ENCODE data around the gene LRRFIP1. TPM values are rescaled to one million over a fixed set of nuclear protein-coding genes. Genes with fewer than 3 reads are reported as not detected.

Gene LRRFIP1
- total and polyA plus RNA-seq, 2 of the 13 experiments (the other 11 are each of a cell fraction or from before 2014, with no cell fraction given) = 15.9 to 40.5 TPM

- TF ChIP-seq ARID4A (CRISPR knock-in tag; IDR thresholded peaks at IDR 0.05; ENCODE audit: borderline replicate concordance) = peak; percentile 66
- no peak for TF ChIP-seq DZIP1 (CRISPR knock-in tag; IDR thresholded peaks at IDR 0.05)
- no peak for TF ChIP-seq NCOR1 (IDR thresholded peaks at IDR 0.05; ENCODE audit: borderline replicate concordance, low read length)
- TF ChIP-seq RNF219 (CRISPR knock-in tag; IDR thresholded peaks at IDR 0.05) = no peak
- no peak for TF ChIP-seq TEAD2 (CRISPR knock-in tag; IDR thresholded peaks at IDR 0.05)
- TF ChIP-seq KAT7 (CRISPR knock-in tag; IDR thresholded peaks at IDR 0.05; ENCODE audit: borderline replicate concordance) = no peak
- TF ChIP-seq ZIK1 (CRISPR knock-in tag; IDR thresholded peaks at IDR 0.05; ENCODE audit: borderline replicate concordance, low read depth) = no peak
- TF ChIP-seq PTBP1 (IDR thresholded peaks at IDR 0.05; ENCODE audit: low read depth, low read length, poor library complexity, severe bottlenecking) = no peak
- TF ChIP-seq FOXO1 (CRISPR knock-in tag; IDR thresholded peaks at IDR 0.05) = 0 out of 2 replicates have a peak, but pooled peaks have one; percentile 9
- TF ChIP-seq ZNF17 (CRISPR knock-in tag; IDR thresholded peaks at IDR 0.05) = no peak
- TF ChIP-seq MATR3 (CRISPR knock-in tag; IDR thresholded peaks at IDR 0.05) = no peak
- no peak for TF ChIP-seq ZNF564 (CRISPR knock-in tag; IDR thresholded peaks at IDR 0.05)
- no peak for TF ChIP-seq KDM2A (CRISPR knock-in tag; IDR thresholded peaks at IDR 0.05; ENCODE audit: borderline replicate concordance, low read depth)
- TF ChIP-seq E2F2 (CRISPR knock-in tag; IDR thresholded peaks at IDR 0.05; ENCODE audit: borderline replicate concordance) = no peak
- TF ChIP-seq ZNF552 (CRISPR knock-in tag; IDR thresholded peaks at IDR 0.05; ENCODE audit: borderline replicate concordance) = 0 out of 2 replicates have a peak, but pooled peaks have one; percentile 42
- peak; percentile 69; the same call in 1 of the 2 replicates for TF ChIP-seq AKAP8 (CRISPR knock-in tag; IDR thresholded peaks at IDR 0.05)
- 0 out of 2 replicates have a peak, but pooled peaks have one; percentile 10 for TF ChIP-seq THAP7 (CRISPR knock-in tag; IDR thresholded peaks at IDR 0.05)
- no peak for TF ChIP-seq RAD21 (CRISPR knock-in tag; IDR thresholded peaks at IDR 0.05)
Observed at GRCh38 chr2:237692601-237693290, 65.4 kb downstream of the LRRFIP1 start (continued).

All from HepG2 (cell line).